Activated CD4-positive, alpha-beta memory T cell treated with anti-CD3 and anti-CD28 coated beads, Interleukin-2, amount 10 ng/mL, durations not matched to agents 7 days and 5 days (primary cell): Measurements from ENCODE around the gene SMO. TPM values are rescaled to one million over a fixed set of nuclear protein-coding genes. Genes with fewer than 3 reads are reported as not detected.
"Not testable (repeated sequence)": the region's sequence is repeated elsewhere in the genome, so short reads cannot be mapped to it uniquely, and the experiment has no call there.

ENCODE experiments used
- CTCF ChIA-PET: fragments of 350-600 bp; sonication (Branson Sonifier 250); formaldehyde crosslinking; loops from one replicate; lab custom pipeline; 2021; ENCODE audit warnings: antibody characterized with exemption, inconsistent platforms; lab: Charles Lee
- POLR2A ChIA-PET: fragments of 350-600 bp; sonication (Branson Sonifier 250); formaldehyde crosslinking; loops from one replicate; lab custom pipeline; 2021; ENCODE audit warnings: antibody characterized with exemption; lab: Charles Lee
- DNase-seq: peaks from one replicate; pipeline ENCODE4 v3.0.0-alpha.2; 2020
- H3K27ac Mint-ChIP-seq: one replicate; pipeline ENCODE4 v1.8.0; 2021; ENCODE audit warnings: mild to moderate bottlenecking, mixed read lengths
- H3K27me3 Mint-ChIP-seq: one replicate; pipeline ENCODE4 v1.8.0; 2021; ENCODE audit warnings: mixed read lengths
- H3K36me3 Mint-ChIP-seq: one replicate; pipeline ENCODE4 v1.8.0; 2021; ENCODE audit warnings: low read depth, mixed read lengths
- H3K4me1 Mint-ChIP-seq: one replicate; pipeline ENCODE4 v1.8.0; 2021; ENCODE audit warnings: mixed read lengths
- H3K4me3 Mint-ChIP-seq: one replicate; pipeline ENCODE4 v1.8.0; 2021; ENCODE audit warnings: mild to moderate bottlenecking, mixed read lengths
- H3K9me3 Mint-ChIP-seq: one replicate; pipeline ENCODE4 v1.8.0; 2021; ENCODE audit warnings: mixed read lengths
- total RNA-seq, 2 experiments: library from RNA; stranded (reverse); gene quantifications; one replicate each; pipeline ENCODE4 v1.2.3, GENCODE V29; 2021

The SMO gene
- total RNA-seq, 2 experiments from 2014 or later: not detected

DNA sequence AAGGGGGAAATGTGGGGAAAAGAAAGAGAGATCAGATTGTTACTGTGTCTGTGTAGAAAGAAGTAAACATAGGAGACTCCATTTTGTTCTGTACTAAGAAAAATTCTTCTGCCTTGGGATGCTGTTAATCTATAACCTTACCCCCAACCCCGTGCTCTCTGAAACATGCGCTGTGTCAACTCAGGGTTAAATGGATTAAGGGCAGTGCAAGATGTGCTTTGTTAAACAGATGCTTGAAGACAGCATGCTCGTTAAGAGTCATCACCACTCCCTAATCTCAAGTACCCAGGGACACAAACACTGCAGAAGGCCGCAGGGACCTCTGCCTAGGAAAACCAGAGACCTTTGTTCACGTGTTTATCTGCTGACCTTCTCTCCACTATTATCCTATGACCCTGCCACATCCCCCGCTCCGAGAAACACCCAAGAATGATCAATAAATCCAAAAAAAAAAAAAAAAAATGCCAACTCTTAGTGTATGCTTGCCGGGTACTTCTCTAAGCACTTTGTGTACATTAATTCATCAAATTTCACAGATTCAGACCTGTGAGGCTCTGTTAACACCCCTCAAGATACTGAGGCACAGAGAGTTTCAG is 28.5 kb downstream of the SMO start:
- H3K4me3 Mint-ChIP-seq, H3K27me3 Mint-ChIP-seq, H3K4me1 Mint-ChIP-seq, H3K27ac Mint-ChIP-seq, H3K36me3 Mint-ChIP-seq, H3K9me3 Mint-ChIP-seq, DNase-seq: not testable (repeated sequence)
- ChIA-PET POLR2A (interaction anchor here (1.6 kb wide), 1 partner anchor 45 kb away, joined by 4 read pairs; no protein-coding TSS in a partner anchor), CTCF (interaction anchor here (0.9 to 10.2 kb wide), 5 partner anchors 37 to 151 kb away, joined by 3 to 177 read pairs (median 28); no protein-coding TSS in a partner anchor)

DNA sequence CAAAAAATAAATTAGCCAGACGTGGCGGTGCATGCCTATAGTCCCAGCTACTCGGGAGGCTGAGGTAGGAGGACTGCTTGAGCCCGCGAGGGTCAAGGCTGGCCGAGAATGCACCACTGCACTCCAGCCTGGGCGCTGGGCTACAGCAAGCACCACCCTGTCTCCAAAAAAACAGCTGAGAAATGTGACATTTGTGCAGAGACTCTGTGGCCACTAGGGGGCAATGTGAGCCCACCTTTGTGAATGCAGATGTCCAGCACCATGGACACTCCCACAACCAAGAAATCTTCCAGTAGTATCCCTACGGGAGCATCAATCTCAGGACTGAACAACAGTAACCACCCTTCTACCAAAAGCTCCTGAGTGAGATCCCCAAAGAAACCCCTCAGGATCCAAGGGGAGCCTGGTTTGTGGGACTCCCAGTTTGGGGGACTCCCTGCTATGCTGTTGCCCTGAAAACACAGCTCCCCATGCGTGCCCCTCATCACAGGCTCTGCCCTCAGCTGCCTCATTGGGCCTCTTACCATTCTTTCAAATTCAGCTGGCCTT is 30.2 kb downstream of the SMO start:
- POLR2A ChIA-PET: interaction anchor here (1.2 to 1.6 kb wide), 5 partner anchors 14 to 150 kb away, joined by 3 to 7 read pairs (median 3); no protein-coding TSS in a partner anchor
- DNase-seq: peak; percentile 82
- CTCF ChIA-PET: interaction anchor here (0.6 to 10.2 kb wide), 47 partner anchors 9 to 1799 kb away, joined by 3 to 177 read pairs (median 5); no protein-coding TSS in a partner anchor
- Mint-ChIP-seq H3K9me3 (no peaks in the 10 kb centered on the region), H3K27me3 (peaks cover 6% of the 10 kb centered on the region), H3K36me3 (no peaks in the 10 kb centered on the region), H3K27ac (no peak overlapping the region), H3K4me1 (peaks cover 13% of the 10 kb centered on the region), H3K4me3 (no peak overlapping the region)

DNA sequence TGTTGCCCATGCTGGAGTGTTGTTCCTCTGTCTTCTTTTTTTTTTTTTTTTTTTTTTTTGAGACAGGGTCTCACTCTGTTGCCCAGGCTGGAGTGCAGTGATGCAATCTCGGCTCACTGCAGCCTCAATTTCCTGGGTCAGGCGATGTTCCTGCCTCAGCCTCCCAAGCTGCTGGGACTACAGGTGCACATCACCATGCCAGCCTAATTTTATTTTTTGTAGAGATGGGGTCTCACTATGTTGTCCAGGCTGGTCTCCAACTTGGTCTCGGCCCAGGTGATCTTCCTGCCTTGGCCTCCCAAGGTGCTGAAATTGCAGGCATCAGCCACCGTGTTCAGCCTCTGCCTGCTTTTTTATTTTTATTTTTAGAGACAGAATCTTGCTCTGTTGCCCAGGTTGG is 30.7 kb downstream of the SMO start:
- CTCF ChIA-PET: interaction anchor here (0.6 to 10.2 kb wide), 39 partner anchors 9 to 1798 kb away, joined by 3 to 177 read pairs (median 5); no protein-coding TSS in a partner anchor
- H3K4me1 Mint-ChIP-seq: peaks cover 15% of the 10 kb centered on the region
- not testable (repeated sequence) for DNase-seq, H3K4me3 Mint-ChIP-seq, H3K9me3 Mint-ChIP-seq, H3K27me3 Mint-ChIP-seq, H3K27ac Mint-ChIP-seq, H3K36me3 Mint-ChIP-seq
- POLR2A ChIA-PET: interaction anchor here (1.2 to 1.6 kb wide), 3 partner anchors 13 to 149 kb away, joined by 3 to 7 read pairs (median 3); no protein-coding TSS in a partner anchor

DNA sequence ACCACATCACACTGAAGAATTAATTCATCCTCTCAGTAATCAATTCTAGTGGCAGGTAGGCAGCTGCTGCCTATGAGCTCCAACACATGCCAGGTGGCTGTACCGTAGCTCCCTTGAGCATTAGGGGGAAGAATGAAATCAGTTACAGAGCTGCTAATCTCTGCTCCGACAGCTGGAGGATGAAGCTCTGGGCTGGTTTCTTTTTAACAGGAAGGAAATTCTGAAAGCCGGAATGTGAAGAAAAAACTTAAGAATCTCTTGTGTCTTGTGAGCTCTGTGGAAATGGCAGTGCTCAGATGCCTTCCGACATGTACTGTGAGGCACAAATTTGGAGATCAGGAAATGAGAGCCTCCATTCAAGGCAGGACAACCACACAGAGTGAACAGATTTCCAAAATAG is 33.6 kb downstream of the SMO start:
- Mint-ChIP-seq H3K4me3 (peak overlapping the region; percentile 40), H3K36me3 (no peaks in the 10 kb centered on the region), H3K27ac (no peak overlapping the region), H3K4me1 (peaks cover 33% of the 10 kb centered on the region), H3K9me3 (no peaks in the 10 kb centered on the region), H3K27me3 (peaks cover 5% of the 10 kb centered on the region)
- DNase-seq: no peak
- ChIA-PET POLR2A (no interaction called here), CTCF (interaction anchor here (0.9 to 10.2 kb wide), 6 partner anchors 49 to 250 kb away, joined by 3 to 177 read pairs (median 4); no protein-coding TSS in a partner anchor)

DNA sequence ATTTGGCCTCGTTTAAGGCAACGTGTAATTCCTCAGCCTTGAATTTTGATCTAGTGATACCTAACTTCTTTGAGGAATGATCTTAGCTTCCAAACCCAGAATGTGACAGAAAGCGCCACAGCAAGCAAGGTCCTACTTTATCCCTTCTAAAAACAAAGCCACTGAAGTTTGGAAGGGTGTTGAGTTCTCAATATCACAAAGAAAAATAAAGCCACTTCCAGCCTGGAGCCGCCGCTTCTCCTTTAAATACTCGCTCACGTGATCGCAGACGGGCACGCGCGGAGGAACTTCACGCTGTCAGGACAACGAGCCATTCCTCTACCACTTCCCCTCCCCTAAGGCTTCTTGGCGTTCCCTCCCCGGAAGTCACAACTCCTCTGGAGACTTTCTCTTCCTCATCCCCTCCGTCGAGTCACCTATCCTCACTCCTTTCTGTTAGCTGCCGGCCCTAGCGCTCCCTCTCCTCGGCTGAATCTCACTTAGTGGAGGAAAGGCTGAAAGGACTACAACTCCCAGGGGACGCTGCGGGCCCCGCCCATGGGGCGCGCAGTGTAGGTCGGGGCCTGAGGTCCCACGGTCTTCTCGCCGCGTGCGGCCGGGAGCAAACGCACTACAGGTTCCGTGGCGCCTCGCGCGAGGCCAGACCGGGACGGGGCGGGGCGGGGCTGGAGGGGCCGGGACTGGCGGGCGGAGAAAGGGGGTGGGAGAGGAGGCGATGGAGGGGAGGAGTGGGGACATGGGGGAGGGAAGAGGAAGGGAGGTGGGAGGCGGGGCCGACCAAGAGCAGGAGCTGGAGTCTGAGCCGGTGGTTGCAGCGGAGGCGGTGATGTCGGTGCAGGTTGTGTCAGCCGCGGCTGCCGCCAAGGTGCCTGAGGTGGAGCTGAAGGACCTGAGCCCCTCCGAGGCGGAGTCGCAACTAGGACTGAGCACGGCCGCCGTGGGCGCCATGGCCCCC is 36.1 kb downstream of the SMO start, which contains the start of gene AHCYL2:
AHCYL2 (plus strand) TSS at position 780 of the 955 bp plus-strand sequence.
- Mint-ChIP-seq H3K4me1 (peaks cover 31% of the 10 kb centered on the region), H3K4me3 (peak within 1 kb of the TSS; percentile 87), H3K27ac (peak within 1 kb of the TSS; percentile 90), H3K36me3 (no peaks in the 10 kb centered on the region), H3K27me3 (no peaks in the 10 kb centered on the region), H3K9me3 (no peaks in the 10 kb centered on the region)
- ChIA-PET CTCF (interaction anchor here (1.1 to 10.2 kb wide), 6 partner anchors 13 to 601 kb away, joined by 3 to 177 read pairs (median 7); no protein-coding TSS in a partner anchor), POLR2A (interaction anchor here (0.8 to 1.2 kb wide), 6 partner anchors 44 to 362 kb away, joined by 3 to 5 read pairs (median 4); partner anchors contain the start of genes ATP6V1F and TNPO3)
- DNase-seq: peak; percentile 98

DNA sequence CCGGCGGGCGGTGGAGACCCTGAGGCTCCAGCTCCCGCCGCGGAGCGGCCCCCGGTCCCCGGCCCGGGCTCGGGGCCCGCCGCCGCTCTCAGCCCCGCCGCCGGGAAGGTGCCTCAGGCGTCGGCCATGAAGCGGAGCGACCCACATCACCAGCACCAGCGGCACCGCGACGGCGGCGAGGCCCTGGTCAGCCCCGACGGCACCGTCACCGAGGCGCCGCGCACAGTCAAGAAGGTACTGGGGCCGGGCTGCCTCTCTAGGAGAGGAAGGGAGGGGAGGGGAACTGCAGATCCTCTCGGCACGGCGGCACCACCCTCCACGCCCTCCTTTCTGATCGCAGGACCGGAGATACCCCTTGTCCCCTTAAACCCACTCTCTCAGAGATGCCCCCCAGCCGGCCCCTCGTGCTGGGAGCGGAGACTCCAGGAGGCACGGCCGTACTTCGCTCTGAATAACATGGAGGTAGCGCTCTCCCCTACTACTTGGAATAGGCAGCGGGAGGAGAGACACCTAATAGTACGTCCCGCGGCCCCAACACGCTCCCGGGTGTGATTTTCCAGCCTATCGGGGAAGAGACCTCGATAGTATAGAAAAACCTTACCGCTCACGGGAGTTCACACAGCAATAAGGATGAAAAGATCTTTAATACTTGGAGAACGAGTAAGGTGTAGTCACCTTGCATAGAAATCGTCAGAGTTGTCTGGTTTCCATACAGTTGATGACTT is 36.9 kb downstream of the SMO start:
- DNase-seq: peak; percentile 65
- POLR2A ChIA-PET: interaction anchor here (0.8 to 1.2 kb wide), 4 partner anchors 46 to 363 kb away, joined by 3 to 4 read pairs (median 4); partner anchors contain the start of genes ATP6V1F and TNPO3
- H3K36me3 Mint-ChIP-seq: no peaks in the 10 kb centered on the region

DNA sequence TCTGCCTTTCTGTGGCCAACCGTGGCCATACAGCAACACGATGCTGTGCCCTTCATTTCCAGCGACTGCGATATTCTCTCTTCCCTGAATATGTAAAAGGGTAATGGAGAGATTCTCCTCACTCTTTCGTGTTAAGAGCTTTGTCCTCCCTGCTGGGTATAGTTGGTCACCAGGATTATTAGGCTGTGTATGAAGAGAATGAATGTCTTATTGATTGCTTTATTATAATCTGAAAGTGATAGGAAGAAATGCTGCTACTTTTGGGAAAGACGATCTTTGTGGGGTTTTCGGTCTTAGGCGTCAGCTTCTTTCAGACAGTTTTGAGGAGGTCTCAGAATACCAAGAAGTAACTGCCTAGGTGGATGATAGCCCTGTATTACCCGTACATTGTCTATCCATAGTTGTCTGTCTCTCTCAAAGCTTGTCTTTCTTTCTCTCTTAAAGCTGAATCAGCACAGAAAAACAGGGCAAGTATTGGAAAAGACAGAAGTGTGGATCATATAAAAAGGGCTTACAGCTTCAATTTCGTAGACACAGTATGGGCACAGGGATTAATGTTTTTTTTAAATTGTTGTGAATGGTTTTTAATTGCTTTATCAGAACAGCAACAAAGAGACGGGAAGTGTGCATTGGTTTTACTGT is 37.6 kb downstream of the SMO start:
- no peak for DNase-seq
- no peaks in the 10 kb centered on the region for H3K9me3 Mint-ChIP-seq
- ChIA-PET CTCF (interaction anchor here (1.1 to 10.2 kb wide), 4 partner anchors 45 to 599 kb away, joined by 3 to 177 read pairs (median 4); no protein-coding TSS in a partner anchor), POLR2A (interaction anchor here (1.2 kb wide), 1 partner anchor 45 kb away, joined by 4 read pairs; no protein-coding TSS in a partner anchor)
- peak overlapping the region; percentile 87 for H3K4me3 Mint-ChIP-seq
- H3K36me3 Mint-ChIP-seq: no peaks in the 10 kb centered on the region
- peaks cover 31% of the 10 kb centered on the region for H3K4me1 Mint-ChIP-seq
- no peaks in the 10 kb centered on the region for H3K27me3 Mint-ChIP-seq
- no peak overlapping the region for H3K27ac Mint-ChIP-seq

More for the DNA sequence above, 36.9 kb downstream of the SMO start:
- H3K27ac Mint-ChIP-seq: peak overlapping the region; percentile 63
- H3K9me3 Mint-ChIP-seq: no peaks in the 10 kb centered on the region
- H3K4me1 Mint-ChIP-seq: peaks cover 31% of the 10 kb centered on the region
- H3K27me3 Mint-ChIP-seq: no peaks in the 10 kb centered on the region
- H3K4me3 Mint-ChIP-seq: peak overlapping the region; percentile 87
- CTCF ChIA-PET: interaction anchor here (1.2 to 10.2 kb wide), 6 partner anchors 46 to 600 kb away, joined by 3 to 177 read pairs (median 8); no protein-coding TSS in a partner anchor

DNA sequence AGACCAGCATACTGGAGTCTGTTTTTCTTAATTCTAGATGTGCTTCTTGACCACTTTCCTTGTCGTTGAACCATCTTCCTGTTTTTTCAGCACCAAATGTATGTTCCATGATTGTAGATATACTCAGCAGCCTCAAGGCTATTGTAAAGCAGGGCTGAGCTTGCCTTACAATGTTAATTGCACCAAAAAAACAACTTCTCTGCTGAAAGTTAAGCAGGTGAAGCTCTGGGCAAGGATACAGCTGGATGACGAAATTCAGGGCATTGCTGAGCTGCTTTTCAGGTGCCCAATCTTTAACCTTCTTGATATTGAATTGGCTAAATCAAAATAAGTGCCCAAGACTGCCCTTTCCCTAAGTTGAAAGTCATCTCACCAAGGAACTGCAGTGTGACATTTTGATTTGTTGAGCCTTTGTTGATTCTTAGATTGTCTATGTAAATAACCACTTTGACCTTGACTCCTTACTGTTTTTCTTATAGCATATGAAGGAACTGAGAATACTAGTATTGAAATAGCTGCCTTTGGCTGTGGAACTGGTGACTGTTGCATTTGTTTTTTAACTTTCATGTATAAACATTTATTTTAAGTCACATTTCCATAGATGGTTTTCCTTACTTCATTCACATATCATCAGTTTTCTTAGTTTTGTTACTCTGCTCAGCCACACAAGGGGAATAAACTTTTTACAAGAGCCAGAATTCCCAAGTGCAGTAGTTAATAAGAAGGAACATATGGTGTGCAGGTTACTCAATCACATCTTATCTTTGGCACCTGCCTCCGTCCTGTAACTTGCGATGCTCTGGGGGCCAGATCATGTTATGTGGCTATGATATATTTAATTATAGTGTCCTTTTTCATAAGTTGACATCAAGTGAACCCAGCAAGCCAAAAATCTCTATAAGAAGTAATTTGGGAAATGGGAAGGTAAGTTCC is 39.5 kb downstream of the SMO start:
- Mint-ChIP-seq H3K9me3 (no peaks in the 10 kb centered on the region), H3K4me1 (peaks cover 28% of the 10 kb centered on the region), H3K27me3 (no peaks in the 10 kb centered on the region), H3K4me3 (no peak overlapping the region), H3K27ac (no peak overlapping the region), H3K36me3 (no peaks in the 10 kb centered on the region)
- ChIA-PET POLR2A (interaction anchor here (0.6 kb wide), 1 partner anchor 140 kb away, joined by 3 read pairs; no protein-coding TSS in a partner anchor), CTCF (interaction anchor here (1.9 to 6.7 kb wide), 2 partner anchors 8 to 44 kb away, joined by 7 to 39 read pairs; no protein-coding TSS in a partner anchor)
- DNase-seq: no peak

DNA sequence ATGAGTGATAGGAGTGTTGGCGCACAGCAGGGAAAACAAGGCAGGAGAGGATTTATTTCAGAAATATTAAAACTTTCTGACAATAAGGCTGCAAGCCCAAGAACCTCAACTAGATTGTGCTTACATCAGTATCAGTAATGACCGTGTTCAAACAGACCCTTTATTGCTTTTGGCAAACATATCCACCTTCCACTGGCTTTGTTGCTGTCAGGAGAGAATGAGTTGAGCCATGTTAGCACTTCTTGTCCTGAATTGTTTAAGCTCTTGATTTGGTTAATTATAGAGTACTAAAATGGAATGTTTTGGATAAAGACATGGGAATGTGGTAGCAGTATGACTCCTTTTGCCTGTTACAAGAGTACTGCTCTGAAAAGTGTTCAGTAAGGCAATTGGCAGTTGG is 40.2 kb downstream of the SMO start:
- Mint-ChIP-seq H3K36me3 (no peaks in the 10 kb centered on the region), H3K4me3 (no peak overlapping the region), H3K27me3 (no peaks in the 10 kb centered on the region), H3K27ac (no peak overlapping the region), H3K4me1 (peaks cover 26% of the 10 kb centered on the region), H3K9me3 (no peaks in the 10 kb centered on the region)
- ChIA-PET POLR2A (no interaction called here), CTCF (interaction anchor here (1.9 to 6.7 kb wide), 2 partner anchors 9 to 43 kb away, joined by 7 to 39 read pairs; no protein-coding TSS in a partner anchor)
- no peak for DNase-seq

DNA sequence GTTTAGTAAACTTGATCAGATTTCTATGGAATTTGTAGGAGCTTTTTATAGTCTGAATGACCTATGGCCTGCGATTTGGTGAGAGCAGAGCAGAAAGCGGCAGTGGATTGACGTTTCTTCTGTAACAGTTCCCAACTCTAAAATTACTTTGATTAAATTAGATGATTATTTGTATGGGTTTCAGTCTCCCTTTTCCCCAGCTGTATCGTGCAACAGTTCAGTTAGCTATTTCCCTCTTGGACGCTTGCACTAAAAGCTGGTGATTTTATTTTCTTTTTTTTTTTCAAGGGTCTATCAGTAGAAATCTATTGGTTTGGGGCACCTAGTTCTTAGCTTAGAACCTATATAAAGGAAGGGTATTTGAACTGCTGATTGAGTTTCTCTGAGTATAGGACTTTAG is 43.2 kb downstream of the SMO start:
- Mint-ChIP-seq H3K27me3 (no peaks in the 10 kb centered on the region), H3K4me3 (no peak overlapping the region), H3K9me3 (no peaks in the 10 kb centered on the region), H3K36me3 (no peaks in the 10 kb centered on the region), H3K4me1 (peaks cover 8% of the 10 kb centered on the region), H3K27ac (no peak overlapping the region)
- POLR2A ChIA-PET: no interaction called here
- DNase-seq: no peak
- CTCF ChIA-PET: interaction anchor here (0.6 to 6.7 kb wide), 5 partner anchors 9 to 68 kb away, joined by 3 to 39 read pairs (median 3); no protein-coding TSS in a partner anchor
